ENCODE data around the gene TNNT2.

Gene TNNT2

GRCh38 chr1:201359873-201360210 is 17.6 kb downstream of the TNNT2 start:
- Histone ChIP-seq H3K9ac (ENCODE audit: low read depth, low read length) (no peak overlapping the region), H3K36me3 (ENCODE audit: control insufficient read depth, insufficient read depth, low read length) (peaks cover 6% of the 10 kb centered on the region), H3K4me3 (ENCODE audit: low read depth, low read length) (no peak overlapping the region), H3K9me3 (ENCODE audit: control insufficient read depth, insufficient read depth, low read length) (no peaks in the 10 kb centered on the region), H3K27me3 (ENCODE audit: control insufficient read depth, insufficient read depth, low read length) (no peaks in the 10 kb centered on the region), H3K4me1 (ENCODE audit: control insufficient read depth, insufficient read depth, low read length) (peaks cover 5% of the 10 kb centered on the region)

- no peaks in the 10 kb centered on the region for H3K27me3 ChIP-seq (ENCODE audit: control insufficient read depth, insufficient read depth, low read length)
- H3K4me1 ChIP-seq (ENCODE audit: control insufficient read depth, insufficient read depth, low read length): peaks cover 5% of the 10 kb centered on the region
- H3K9me3 ChIP-seq (ENCODE audit: control insufficient read depth, insufficient read depth, low read length): no peaks in the 10 kb centered on the region
- H3K36me3 ChIP-seq (ENCODE audit: control insufficient read depth, insufficient read depth, low read length): peaks cover 6% of the 10 kb centered on the region
- no peak overlapping the region for H3K9ac ChIP-seq (ENCODE audit: low read depth, low read length)
- H3K4me3 ChIP-seq (ENCODE audit: low read depth, low read length): no peak overlapping the region
Observed at GRCh38 chr1:201359031-201359872, 18.2 kb downstream of the TNNT2 start.

GRCh38 chr1:201358596-201358995 is 18.9 kb downstream of the TNNT2 start:
- Histone ChIP-seq H3K9me3 (ENCODE audit: control insufficient read depth, insufficient read depth, low read length) (no peaks in the 10 kb centered on the region), H3K27me3 (ENCODE audit: control insufficient read depth, insufficient read depth, low read length) (no peaks in the 10 kb centered on the region), H3K36me3 (ENCODE audit: control insufficient read depth, insufficient read depth, low read length) (peaks cover 6% of the 10 kb centered on the region), H3K9ac (ENCODE audit: low read depth, low read length) (no peak overlapping the region), H3K4me1 (ENCODE audit: control insufficient read depth, insufficient read depth, low read length) (peaks cover 5% of the 10 kb centered on the region), H3K4me3 (ENCODE audit: low read depth, low read length) (no peak overlapping the region)

GRCh38 chr1:201357636-201358348 is 19.7 kb downstream of the TNNT2 start:
- Histone ChIP-seq H3K9ac (ENCODE audit: low read depth, low read length) (no peak overlapping the region), H3K36me3 (ENCODE audit: control insufficient read depth, insufficient read depth, low read length) (peaks cover 6% of the 10 kb centered on the region), H3K9me3 (ENCODE audit: control insufficient read depth, insufficient read depth, low read length) (no peaks in the 10 kb centered on the region), H3K4me3 (ENCODE audit: low read depth, low read length) (no peak overlapping the region), H3K27me3 (ENCODE audit: control insufficient read depth, insufficient read depth, low read length) (no peaks in the 10 kb centered on the region), H3K4me1 (ENCODE audit: control insufficient read depth, insufficient read depth, low read length) (peaks cover 5% of the 10 kb centered on the region)

- no peak overlapping the region for H3K4me3 ChIP-seq (ENCODE audit: low read depth, low read length)
- H3K36me3 ChIP-seq (ENCODE audit: control insufficient read depth, insufficient read depth, low read length): peaks cover 6% of the 10 kb centered on the region
- no peak overlapping the region for H3K9ac ChIP-seq (ENCODE audit: low read depth, low read length)
- H3K27me3 ChIP-seq (ENCODE audit: control insufficient read depth, insufficient read depth, low read length): no peaks in the 10 kb centered on the region
- peaks cover 4% of the 10 kb centered on the region for H3K4me1 ChIP-seq (ENCODE audit: control insufficient read depth, insufficient read depth, low read length)
- no peaks in the 10 kb centered on the region for H3K9me3 ChIP-seq (ENCODE audit: control insufficient read depth, insufficient read depth, low read length)
Observed at GRCh38 chr1:201357211-201357610, 20.3 kb downstream of the TNNT2 start.

- no peaks in the 10 kb centered on the region for H3K27me3 ChIP-seq (ENCODE audit: control insufficient read depth, insufficient read depth, low read length)
- peaks cover 6% of the 10 kb centered on the region for H3K36me3 ChIP-seq (ENCODE audit: control insufficient read depth, insufficient read depth, low read length)
- no peak overlapping the region for H3K9ac ChIP-seq (ENCODE audit: low read depth, low read length)
- no peaks in the 10 kb centered on the region for H3K9me3 ChIP-seq (ENCODE audit: control insufficient read depth, insufficient read depth, low read length)
- no peak overlapping the region for H3K4me3 ChIP-seq (ENCODE audit: low read depth, low read length)
- no peaks in the 10 kb centered on the region for H3K4me1 ChIP-seq (ENCODE audit: control insufficient read depth, insufficient read depth, low read length)
Observed at GRCh38 chr1:201356701-201357100, 20.8 kb downstream of the TNNT2 start.

- H3K27me3 ChIP-seq (ENCODE audit: control insufficient read depth, insufficient read depth, low read length): no peaks in the 10 kb centered on the region
- H3K9me3 ChIP-seq (ENCODE audit: control insufficient read depth, insufficient read depth, low read length): no peaks in the 10 kb centered on the region
- H3K4me3 ChIP-seq (ENCODE audit: low read depth, low read length): no peak overlapping the region
- H3K9ac ChIP-seq (ENCODE audit: low read depth, low read length): no peak overlapping the region
- H3K36me3 ChIP-seq (ENCODE audit: control insufficient read depth, insufficient read depth, low read length): peaks cover 6% of the 10 kb centered on the region
- no peaks in the 10 kb centered on the region for H3K4me1 ChIP-seq (ENCODE audit: control insufficient read depth, insufficient read depth, low read length)
Observed at GRCh38 chr1:201356236-201356635, 21.2 kb downstream of the TNNT2 start.

- H3K36me3 ChIP-seq (ENCODE audit: control insufficient read depth, insufficient read depth, low read length): peaks cover under 1% of the 10 kb centered on the region
- no peaks in the 10 kb centered on the region for H3K9me3 ChIP-seq (ENCODE audit: control insufficient read depth, insufficient read depth, low read length)
- H3K27me3 ChIP-seq (ENCODE audit: control insufficient read depth, insufficient read depth, low read length): no peaks in the 10 kb centered on the region
- H3K4me1 ChIP-seq (ENCODE audit: control insufficient read depth, insufficient read depth, low read length): no peaks in the 10 kb centered on the region
- no peak overlapping the region for H3K4me3 ChIP-seq (ENCODE audit: low read depth, low read length)
- H3K9ac ChIP-seq (ENCODE audit: low read depth, low read length): no peak overlapping the region
Observed at GRCh38 chr1:201355471-201355870, 22.0 kb downstream of the TNNT2 start.

- Histone ChIP-seq H3K4me3 (ENCODE audit: low read depth, low read length) (no peak overlapping the region), H3K27me3 (ENCODE audit: control insufficient read depth, insufficient read depth, low read length) (no peaks in the 10 kb centered on the region), H3K4me1 (ENCODE audit: control insufficient read depth, insufficient read depth, low read length) (no peaks in the 10 kb centered on the region), H3K36me3 (ENCODE audit: control insufficient read depth, insufficient read depth, low read length) (no peaks in the 10 kb centered on the region), H3K9ac (ENCODE audit: low read depth, low read length) (no peak overlapping the region), H3K9me3 (ENCODE audit: control insufficient read depth, insufficient read depth, low read length) (no peaks in the 10 kb centered on the region)
Observed at GRCh38 chr1:201354901-201355295, 22.6 kb downstream of the TNNT2 start.

- no peaks in the 10 kb centered on the region for H3K36me3 ChIP-seq (ENCODE audit: control insufficient read depth, insufficient read depth, low read length)
- H3K9me3 ChIP-seq (ENCODE audit: control insufficient read depth, insufficient read depth, low read length): no peaks in the 10 kb centered on the region
- H3K9ac ChIP-seq (ENCODE audit: low read depth, low read length): no peak overlapping the region
- H3K4me1 ChIP-seq (ENCODE audit: control insufficient read depth, insufficient read depth, low read length): no peaks in the 10 kb centered on the region
- H3K27me3 ChIP-seq (ENCODE audit: control insufficient read depth, insufficient read depth, low read length): no peaks in the 10 kb centered on the region
- no peak overlapping the region for H3K4me3 ChIP-seq (ENCODE audit: low read depth, low read length)
Observed at GRCh38 chr1:201354151-201354900, 23.2 kb downstream of the TNNT2 start.

- Histone ChIP-seq H3K4me1 (ENCODE audit: control insufficient read depth, insufficient read depth, low read length) (no peaks in the 10 kb centered on the region), H3K9ac (ENCODE audit: low read depth, low read length) (no peak overlapping the region), H3K9me3 (ENCODE audit: control insufficient read depth, insufficient read depth, low read length) (no peaks in the 10 kb centered on the region), H3K27me3 (ENCODE audit: control insufficient read depth, insufficient read depth, low read length) (no peaks in the 10 kb centered on the region), H3K36me3 (ENCODE audit: control insufficient read depth, insufficient read depth, low read length) (no peaks in the 10 kb centered on the region), H3K4me3 (ENCODE audit: low read depth, low read length) (no peak overlapping the region)
Observed at GRCh38 chr1:201353186-201353940, 24.1 kb downstream of the TNNT2 start.

Data from iPS-15b (cell line).